GM18519 (cell line): ENCODE data around the gene STAT5B.
"Not testable (repeated sequence)": the region's sequence is repeated elsewhere in the genome, so short reads cannot be mapped to it uniquely, and the experiment has no call there.

Experiments
- ATAC-seq: cut with Tn5 transposase; IDR thresholded peaks from one replicate; pipeline ENCODE4 v1.9.1; 2021; ENCODE audit warnings: mild to moderate bottlenecking, moderate library complexity; ENCODE audit not compliant: unreplicated experiment, low FRiP score

Gene STAT5B

GRCh38 chr17:42276359-42276608 lies at the start of gene STAT5B:
Gene STAT5B, minus strand, starts transcription at chr17:42276391. Its CDS starts 44,264 bp downstream, at chr17:42232127.
- ATAC-seq = no peak

GRCh38 chr17:42325026-42325425 lies 48.8 kb upstream of the STAT5B start:
- ATAC-seq = no peak

DNA sequence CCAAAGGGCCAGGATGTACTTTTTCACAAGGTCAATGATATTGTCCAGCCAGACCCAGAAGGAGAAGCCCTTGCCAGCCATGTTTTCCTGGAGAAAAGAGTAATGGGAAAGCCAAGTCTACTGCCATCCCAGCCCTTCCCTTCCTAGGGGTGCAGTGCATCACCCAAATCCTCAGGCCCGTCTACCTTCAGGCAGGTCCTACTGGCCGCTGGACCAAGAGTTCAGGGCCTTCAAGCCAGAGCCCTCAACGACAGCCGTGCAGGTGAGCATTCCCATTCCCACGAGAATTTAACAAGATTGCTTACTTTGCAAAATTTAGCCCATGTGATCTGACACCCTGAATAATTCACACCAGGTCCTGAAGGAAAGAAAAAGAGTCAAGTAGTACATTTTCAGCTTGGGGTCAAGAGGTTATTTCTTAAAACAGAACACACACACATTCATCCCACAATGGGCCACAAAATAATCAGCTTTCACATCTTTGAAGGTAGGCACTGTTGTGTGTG lies 47.1 kb upstream of the STAT5B start:
- no peak for ATAC-seq

- peak; percentile 49 for ATAC-seq
Observed at GRCh38 chr17:42322382-42323267, 46.4 kb upstream of the STAT5B start.

DNA sequence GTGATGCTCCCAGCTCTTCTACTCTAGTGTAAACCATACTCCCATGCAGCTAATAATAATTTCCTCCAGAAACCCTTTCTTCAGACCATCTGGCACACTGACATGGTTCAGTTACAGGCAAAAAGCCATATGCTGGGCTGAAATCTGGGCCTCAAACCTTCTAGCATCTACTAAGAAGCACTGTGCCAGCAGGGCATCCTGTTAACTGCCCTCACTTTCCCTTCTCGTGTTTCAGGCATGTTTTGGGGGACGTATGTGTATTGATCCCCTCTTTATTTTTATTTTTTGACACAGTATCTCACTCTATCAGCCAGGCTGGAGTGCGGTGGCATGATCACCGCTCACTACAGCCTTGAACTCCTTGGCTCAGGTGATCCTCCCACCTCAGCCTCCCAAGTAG lies 45.4 kb upstream of the STAT5B start:
- no peak for ATAC-seq

DNA sequence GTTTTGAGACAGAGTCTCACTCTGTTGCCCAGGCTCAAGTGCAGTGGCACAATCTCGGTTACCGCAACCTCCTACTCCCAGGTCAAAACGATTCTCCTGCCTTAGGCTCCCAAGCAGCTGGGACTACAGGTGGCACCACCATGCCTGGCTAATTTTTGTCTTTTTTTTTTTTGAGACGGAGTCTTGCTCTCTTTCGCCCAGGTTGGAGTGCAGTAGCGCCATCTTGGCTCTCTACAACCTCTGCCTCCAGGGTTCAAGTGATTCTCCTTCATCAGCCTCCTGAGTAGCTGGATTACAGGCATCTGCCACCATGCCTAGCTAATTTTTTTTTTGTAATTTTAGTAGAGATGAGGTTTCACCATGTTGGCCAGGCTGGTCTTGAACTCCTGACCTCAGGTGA lies 41.8 kb upstream of the STAT5B start:
- ATAC-seq = not testable (repeated sequence)

DNA sequence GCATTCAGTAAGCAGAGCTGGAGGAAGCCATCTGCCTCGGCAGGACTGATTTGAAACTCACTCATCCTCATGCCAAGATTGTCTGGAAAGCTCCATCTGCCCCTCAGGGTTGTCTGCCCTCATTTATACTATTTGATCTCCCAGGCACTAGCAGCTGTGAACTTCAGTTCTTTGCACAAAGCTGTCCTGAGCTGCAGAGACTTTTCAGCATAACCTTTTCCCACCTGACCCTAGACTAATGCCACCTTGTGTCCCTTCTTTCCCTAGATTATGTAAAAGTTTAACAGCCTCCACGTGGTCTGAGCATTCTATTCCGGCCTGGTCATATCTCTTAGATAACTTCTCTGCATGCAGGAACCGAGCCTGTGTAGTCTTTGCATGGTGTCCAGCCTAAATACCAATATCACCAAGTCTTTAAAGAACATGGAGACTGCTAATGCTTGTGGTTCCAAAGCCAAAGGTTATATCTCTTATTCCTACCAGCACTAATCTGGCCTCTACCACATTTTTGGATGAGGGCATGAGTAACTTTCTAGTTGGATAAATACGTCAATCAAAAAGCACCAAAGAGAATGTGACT lies 41.2 kb upstream of the STAT5B start:
- ATAC-seq = no peak

DNA sequence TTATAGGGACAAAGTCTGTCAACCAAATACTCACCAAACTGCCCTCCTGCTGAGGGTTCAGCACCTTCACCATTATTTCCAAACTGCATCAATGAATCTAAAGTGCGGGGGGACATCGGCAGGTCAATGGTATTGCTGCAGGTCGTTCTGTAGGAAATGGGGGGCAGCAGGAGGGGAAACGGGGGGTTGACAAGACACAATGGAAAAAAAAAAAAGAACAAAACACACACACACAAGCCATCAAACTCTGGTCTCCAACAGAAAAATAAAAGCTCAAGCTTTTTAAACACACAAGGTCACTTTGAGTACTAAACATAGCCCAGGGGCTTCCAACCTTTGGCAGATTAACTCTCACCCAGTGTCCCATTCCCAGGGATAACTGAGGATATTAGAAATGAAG lies 40.6 kb upstream of the STAT5B start:
- ATAC-seq = no peak

- ATAC-seq = no peak
Observed at GRCh38 chr17:42315402-42316156, 39.4 kb upstream of the STAT5B start.

GRCh38 chr17:42313773-42314566 lies 37.8 kb upstream of the STAT5B start:
- no peak for ATAC-seq

- no peak for ATAC-seq
Observed at GRCh38 chr17:42313389-42313772, 37.2 kb upstream of the STAT5B start.

DNA sequence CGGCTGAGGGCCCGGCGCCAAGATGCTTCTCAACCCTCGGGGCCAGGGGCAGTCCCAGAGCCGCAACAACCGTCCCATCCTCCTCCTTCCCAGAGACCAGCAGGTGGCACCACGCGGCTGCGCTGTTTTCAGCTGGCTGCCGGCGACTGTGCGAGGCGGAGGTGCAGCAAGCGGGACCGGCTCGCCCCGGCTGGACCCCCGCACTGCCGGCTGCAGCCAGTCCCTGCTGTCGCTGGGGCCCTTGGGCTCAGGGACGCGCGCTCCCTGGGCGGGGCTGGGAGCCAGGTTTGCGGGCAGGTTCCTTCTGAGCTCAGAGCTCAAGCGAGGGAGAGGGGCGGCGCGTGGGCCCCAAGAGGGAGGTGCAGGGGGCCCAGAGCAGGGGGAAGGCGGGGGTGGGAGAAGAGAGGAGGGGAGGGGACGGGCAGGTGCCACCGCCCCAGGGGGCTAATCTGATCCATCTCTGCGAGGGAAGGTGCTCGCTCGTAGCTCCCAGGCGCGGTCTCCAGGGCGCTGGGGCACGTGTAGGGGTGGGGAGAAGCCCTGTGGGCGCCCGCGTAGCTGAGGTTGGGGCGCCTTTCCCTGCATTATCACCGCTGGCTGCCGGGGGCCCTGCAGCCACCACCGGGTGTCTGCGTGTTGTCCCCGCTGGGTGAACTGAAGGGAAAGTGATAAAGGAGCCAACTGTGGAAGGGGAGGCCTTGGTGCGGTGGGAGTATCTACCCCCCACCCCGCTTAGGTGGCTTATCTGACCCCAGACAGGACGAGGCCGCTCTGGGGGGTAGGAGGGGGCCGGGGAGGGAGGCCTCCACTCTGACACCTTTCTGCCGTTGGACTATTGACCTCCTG lies 36.3 kb upstream of the STAT5B start:
- no peak for ATAC-seq

- ATAC-seq = no peak
Observed at GRCh38 chr17:42312035-42312284, 35.8 kb upstream of the STAT5B start.

DNA sequence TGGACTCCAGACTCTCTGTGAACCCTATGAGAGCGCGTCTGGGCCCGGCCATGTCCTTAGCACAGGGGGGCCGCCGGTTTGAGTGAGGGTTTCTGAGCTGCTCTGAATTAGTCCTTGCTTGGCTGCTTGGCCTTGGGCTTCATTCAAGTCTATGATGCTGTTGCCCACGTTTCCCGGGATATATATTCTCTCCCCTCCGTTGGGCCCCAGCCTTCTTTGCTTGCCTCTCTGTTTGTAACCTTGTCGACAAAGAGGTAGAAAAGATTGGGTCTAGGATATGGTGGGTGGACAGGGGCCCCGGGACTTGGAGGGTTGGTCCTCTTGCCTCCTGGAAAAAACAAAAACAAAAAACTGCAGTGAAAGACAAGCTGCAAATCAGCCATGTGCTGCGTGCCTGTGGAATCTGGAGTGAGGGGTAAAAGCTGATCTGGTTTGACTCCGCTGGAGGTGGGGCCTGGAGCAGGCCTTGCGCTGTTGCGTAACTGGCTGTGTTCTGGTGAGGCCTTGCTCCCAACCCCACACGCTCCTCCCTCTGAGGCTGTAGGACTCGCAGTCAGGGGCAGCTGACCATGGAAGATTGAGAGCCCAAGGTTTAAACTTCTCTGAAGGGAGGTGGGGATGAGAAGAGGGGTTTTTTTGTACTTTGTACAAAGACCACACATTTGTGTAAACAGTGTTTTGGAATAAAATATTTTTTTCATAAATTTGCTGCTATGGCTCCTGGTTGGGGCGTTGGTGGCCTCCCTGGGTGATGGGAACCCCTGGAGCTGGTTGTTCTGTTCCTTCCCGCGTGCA lies 35.2 kb upstream of the STAT5B start:
- no peak for ATAC-seq

DNA sequence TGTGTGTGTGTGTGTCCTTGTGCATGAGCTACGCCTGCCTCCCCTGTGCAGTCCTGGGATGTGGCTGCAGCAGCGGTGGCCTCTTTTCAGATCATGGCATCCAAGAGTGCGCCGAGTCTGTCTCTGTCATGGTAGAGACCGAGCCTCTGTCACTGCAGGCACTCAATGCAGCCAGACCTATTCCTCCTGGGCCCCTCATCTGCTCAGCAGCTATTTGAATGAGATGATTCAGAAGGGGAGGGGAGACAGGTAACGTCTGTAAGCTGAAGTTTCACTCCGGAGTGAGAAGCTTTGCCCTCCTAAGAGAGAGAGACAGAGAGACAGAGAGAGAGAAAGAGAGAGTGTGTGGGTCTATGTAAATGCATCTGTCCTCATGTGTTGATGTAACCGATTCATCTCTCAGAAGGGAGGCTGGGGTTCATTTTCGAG lies 34.6 kb upstream of the STAT5B start:
- no peak for ATAC-seq

- ATAC-seq = no peak
Observed at GRCh38 chr17:42309986-42310786, 34.0 kb upstream of the STAT5B start.

GRCh38 chr17:42309142-42309541 lies 33.0 kb upstream of the STAT5B start:
- ATAC-seq = no peak

DNA sequence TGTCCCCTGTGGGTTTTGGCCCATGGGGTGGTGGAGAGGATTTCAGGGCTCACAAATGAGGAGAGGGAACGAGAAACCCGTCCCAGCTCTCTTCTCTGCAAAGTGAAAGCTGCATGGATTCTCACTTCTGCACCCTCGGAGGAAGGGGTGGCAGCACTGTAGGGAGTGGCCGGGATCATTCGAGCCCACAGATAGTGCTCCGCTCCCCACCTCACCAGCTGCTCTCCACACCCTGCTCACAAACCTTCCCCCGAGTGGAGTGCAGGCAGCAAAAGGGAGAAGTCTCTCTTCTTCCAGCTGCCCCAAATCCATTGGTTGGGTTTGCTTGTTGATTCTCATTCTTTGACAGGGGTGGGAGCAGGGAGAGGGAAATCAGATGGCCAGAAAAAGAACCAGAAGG lies 32.3 kb upstream of the STAT5B start:
- ATAC-seq = no peak
